Lower lobe of right lung (tissue), 2 donors: ENCODE data around the gene BATF3. TPM values are rescaled to one million over a fixed set of nuclear protein-coding genes. Genes with fewer than 3 reads are reported as not detected.
"Not testable (repeated sequence)": the region's sequence is repeated elsewhere in the genome, so short reads cannot be mapped to it uniquely, and the experiment has no call there.

ENCODE experiments used
- ATAC-seq, 2 donors: fragments of 200-7000 bp; cut with Tn5 transposase; one replicate each; pipeline ENCODE4 v1.9.1; 2020 to 2022; ENCODE audit warnings: mild to moderate bottlenecking in 2 of 2, moderate library complexity in 2 of 2
- DNase-seq: peaks from one replicate; pipeline ENCODE4 v3.0.0-alpha.2; 2020
- H3K27ac ChIP-seq: fragments of 200-600 bp; one replicate; pipeline ENCODE4 v1.8.0; 2022
- H3K27me3 ChIP-seq: fragments of 200-600 bp; one replicate; pipeline ENCODE4 v1.8.0; 2022; ENCODE audit warnings: low read depth
- H3K36me3 ChIP-seq: fragments of 200-600 bp; one replicate; pipeline ENCODE4 v1.8.0; 2022; ENCODE audit warnings: mild to moderate bottlenecking
- H3K4me1 ChIP-seq: fragments of 200-600 bp; one replicate; pipeline ENCODE4 v1.8.0; 2022
- H3K4me3 ChIP-seq: fragments of 200-600 bp; one replicate; pipeline ENCODE4 v1.8.0; 2022; ENCODE audit warnings: mild to moderate bottlenecking
- H3K9me3 ChIP-seq: fragments of 200-600 bp; one replicate; pipeline ENCODE4 v1.8.0; 2022
- CTCF ChIP-seq: fragments of 200-600 bp; IDR thresholded peaks from one replicate; pipeline ENCODE4 v1.8.0; 2022; ENCODE audit warnings: antibody characterized with exemption, mild to moderate bottlenecking
- intact Hi-C: fragments of 100-400 bp; cut with DNase I; formaldehyde crosslinking; loops from one replicate; pipeline ENCODE4 v1.11.0; 2022
- total RNA-seq: library from RNA; stranded (reverse); fragmentation: NEBNext Ultra II Directional; extraction: Animal tissue kit (Norgen Biotek cat#: 25700); gene quantifications from one replicate; pipeline ENCODE4 v1.2.1, GENCODE V29; 2021
- donor health status: DM: no; HTN: yes; CAD: no; lungs with severe emphysema.

Gene BATF3
- total RNA-seq, 1 donor from 2014 or later, result 12.8 TPM

DNA sequence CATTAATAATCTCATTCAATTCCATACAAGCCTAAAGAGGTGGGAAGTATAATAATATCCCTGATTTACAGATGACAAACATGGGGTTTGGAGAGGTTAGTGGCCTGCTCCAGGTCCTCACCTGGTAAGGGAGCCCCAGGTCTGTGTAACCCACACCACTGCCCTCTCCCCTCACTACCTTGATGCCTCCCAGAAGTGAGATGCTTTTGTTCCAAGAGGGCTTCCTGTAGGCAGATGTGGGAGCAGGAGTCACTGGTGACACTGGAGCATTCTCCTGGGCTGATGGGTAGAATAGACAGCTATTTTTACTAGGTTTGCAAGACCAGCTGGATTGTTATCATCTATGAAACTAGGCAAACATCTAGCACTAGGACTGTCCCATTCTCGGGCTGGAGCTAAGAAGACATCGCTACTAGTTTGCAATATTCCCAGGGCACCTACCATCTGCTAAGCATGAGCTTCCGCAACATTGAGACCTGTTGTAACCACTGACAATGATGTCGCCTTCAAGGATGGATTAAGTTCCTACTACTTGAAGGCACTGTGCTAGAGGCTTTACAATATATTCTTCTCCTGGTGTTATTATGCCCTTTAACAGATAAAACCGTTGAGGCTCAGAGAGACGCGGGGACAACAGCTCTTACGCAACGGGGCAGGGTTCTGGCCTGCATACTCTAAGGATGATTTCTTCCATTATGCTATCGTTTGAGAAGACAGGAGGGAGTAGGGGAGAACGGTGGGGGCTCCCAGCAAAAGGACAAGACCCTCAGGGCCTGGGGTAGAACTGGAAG, 35.0 kb downstream of the BATF3 start:
- H3K36me3 ChIP-seq, result no peaks in the 10 kb centered on the region
- intact Hi-C loops, result no loop called here
- H3K9me3 ChIP-seq, result no peaks in the 10 kb centered on the region
- H3K27me3 ChIP-seq, result no peaks in the 10 kb centered on the region
- peaks cover 42% of the 10 kb centered on the region for H3K4me1 ChIP-seq
- DNase-seq (no peak), ATAC-seq (no peak)
- TF ChIP-seq CTCF, result no peak
- no peak overlapping the region for H3K4me3 ChIP-seq
- no peak overlapping the region for H3K27ac ChIP-seq

DNA sequence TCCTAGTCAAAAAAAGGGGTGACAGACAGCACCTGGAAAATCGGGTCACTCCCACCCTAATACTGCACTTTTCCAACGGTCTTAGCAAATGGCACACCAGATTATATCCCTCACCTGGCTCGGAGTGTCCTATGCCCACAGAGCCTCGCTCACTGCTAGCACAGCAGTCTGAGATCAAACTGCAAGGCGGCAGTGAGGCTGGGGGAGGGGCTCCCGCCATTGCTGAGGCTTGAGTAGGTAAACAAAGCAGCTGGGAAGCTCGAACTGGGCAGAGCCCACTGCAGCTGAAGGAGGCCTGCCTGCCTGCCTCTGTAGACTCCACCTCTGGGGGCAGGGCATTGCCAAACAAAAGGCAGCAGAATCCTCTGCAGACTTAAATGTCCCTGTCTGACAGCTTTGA, 41.4 kb downstream of the BATF3 start:
- ATAC-seq, H3K27me3 ChIP-seq, H3K27ac ChIP-seq, H3K4me3 ChIP-seq, H3K9me3 ChIP-seq, H3K36me3 ChIP-seq, H3K4me1 ChIP-seq, DNase-seq, intact Hi-C loops: not testable (repeated sequence)

GRCh38 chr1:212656730-212657129, 42.9 kb downstream of the BATF3 start:
- no peaks in the 10 kb centered on the region for H3K36me3 ChIP-seq
- ATAC-seq (no peak), DNase-seq (no peak)
- H3K9me3 ChIP-seq, result no peaks in the 10 kb centered on the region
- intact Hi-C loops, result no loop called here
- no peak overlapping the region for H3K4me3 ChIP-seq
- no peak for TF ChIP-seq CTCF
- H3K27me3 ChIP-seq, result no peaks in the 10 kb centered on the region
- H3K27ac ChIP-seq, result no peak overlapping the region
- no peaks in the 10 kb centered on the region for H3K4me1 ChIP-seq

GRCh38 chr1:212655668-212656440, 43.8 kb downstream of the BATF3 start:
- Histone ChIP-seq H3K36me3 (no peaks in the 10 kb centered on the region), H3K4me1 (no peaks in the 10 kb centered on the region), H3K9me3 (no peaks in the 10 kb centered on the region), H3K27ac (no peak overlapping the region), H3K4me3 (no peak overlapping the region), H3K27me3 (no peaks in the 10 kb centered on the region)
- ATAC-seq (no peak), DNase-seq (no peak)
- no peak for TF ChIP-seq CTCF
- intact Hi-C loops, result no loop called here

- intact Hi-C loops, result no loop called here
- Histone ChIP-seq H3K4me1 (no peaks in the 10 kb centered on the region), H3K4me3 (no peak overlapping the region), H3K9me3 (no peaks in the 10 kb centered on the region), H3K36me3 (no peaks in the 10 kb centered on the region), H3K27me3 (no peaks in the 10 kb centered on the region), H3K27ac (no peak overlapping the region)
- DNase-seq (no peak), ATAC-seq (no peak)
- TF ChIP-seq CTCF, result no peak
Observed at GRCh38 chr1:212652609-212653008, 47.0 kb downstream of the BATF3 start.

- DNase-seq, result no peak
- H3K4me3 ChIP-seq, result no peak overlapping the region
- no peaks in the 10 kb centered on the region for H3K36me3 ChIP-seq
- no peak overlapping the region for H3K27ac ChIP-seq
- no peaks in the 10 kb centered on the region for H3K27me3 ChIP-seq
- no peak for TF ChIP-seq CTCF
- H3K9me3 ChIP-seq, result no peaks in the 10 kb centered on the region
- intact Hi-C loops, result no loop called here
- no peak for ATAC-seq
- no peaks in the 10 kb centered on the region for H3K4me1 ChIP-seq
Observed at GRCh38 chr1:212651977-212652376, 47.7 kb downstream of the BATF3 start.
